Bronchial epithelial cell (primary cell): Measurements from ENCODE around the gene MAFF. TPM values are rescaled to one million over a fixed set of nuclear protein-coding genes. Genes with fewer than 3 reads are reported as not detected.

Source experiments
- DNase-seq: peaks from one replicate; pipeline ENCODE4 v3.0.0-alpha.2; 2010; ENCODE audit warnings: low read depth
- FAIRE-seq: peaks from 2 replicates; lab custom pipeline; 2011; peaks lifted over from hg19 to GRCh38; lab: Jason Lieb, UNC
- H3K27me3 ChIP-seq: 2 replicates; pipeline ENCODE4 v1.5.1; 2011; ENCODE audit warnings: low read length; ENCODE audit not compliant: control insufficient read depth, insufficient read depth
- H3K36me3 ChIP-seq: 2 replicates; pipeline ENCODE4 v1.5.1; 2011; ENCODE audit warnings: low read length; ENCODE audit not compliant: control insufficient read depth, insufficient read depth
- H3K4me3 ChIP-seq: 2 replicates; pipeline ENCODE4 v1.5.1; 2011; ENCODE audit warnings: mild to moderate bottlenecking, low read depth, low read length, control low read depth
- CTCF ChIP-seq: IDR thresholded peaks from 2 replicates; pipeline ENCODE4 v1.5.1; 2011; ENCODE audit warnings: mild to moderate bottlenecking, moderate library complexity, low read length, control low read depth, inconsistent platforms; ENCODE audit not compliant: insufficient read depth, severe bottlenecking
- total RNA-seq: library from RNA; depleted of rRNA; stranded (reverse); fragments of >200 nt; gene quantifications from 2 replicates; pipeline ENCODE4 v1.2.1, GENCODE V29; 2014

The MAFF gene
- total RNA-seq, 1 donor from 2014 or later: 25.0 TPM

GRCh38 chr22:38215156-38216038 is 13.6 kb downstream of the MAFF start:
- H3K4me3 ChIP-seq: no peak overlapping the region
- peaks cover 5% of the 10 kb centered on the region for H3K36me3 ChIP-seq
- TF ChIP-seq CTCF: no peak
- DNase-seq (no peak), FAIRE-seq (peak; percentile 32)
- H3K27me3 ChIP-seq: no peaks in the 10 kb centered on the region

DNA sequence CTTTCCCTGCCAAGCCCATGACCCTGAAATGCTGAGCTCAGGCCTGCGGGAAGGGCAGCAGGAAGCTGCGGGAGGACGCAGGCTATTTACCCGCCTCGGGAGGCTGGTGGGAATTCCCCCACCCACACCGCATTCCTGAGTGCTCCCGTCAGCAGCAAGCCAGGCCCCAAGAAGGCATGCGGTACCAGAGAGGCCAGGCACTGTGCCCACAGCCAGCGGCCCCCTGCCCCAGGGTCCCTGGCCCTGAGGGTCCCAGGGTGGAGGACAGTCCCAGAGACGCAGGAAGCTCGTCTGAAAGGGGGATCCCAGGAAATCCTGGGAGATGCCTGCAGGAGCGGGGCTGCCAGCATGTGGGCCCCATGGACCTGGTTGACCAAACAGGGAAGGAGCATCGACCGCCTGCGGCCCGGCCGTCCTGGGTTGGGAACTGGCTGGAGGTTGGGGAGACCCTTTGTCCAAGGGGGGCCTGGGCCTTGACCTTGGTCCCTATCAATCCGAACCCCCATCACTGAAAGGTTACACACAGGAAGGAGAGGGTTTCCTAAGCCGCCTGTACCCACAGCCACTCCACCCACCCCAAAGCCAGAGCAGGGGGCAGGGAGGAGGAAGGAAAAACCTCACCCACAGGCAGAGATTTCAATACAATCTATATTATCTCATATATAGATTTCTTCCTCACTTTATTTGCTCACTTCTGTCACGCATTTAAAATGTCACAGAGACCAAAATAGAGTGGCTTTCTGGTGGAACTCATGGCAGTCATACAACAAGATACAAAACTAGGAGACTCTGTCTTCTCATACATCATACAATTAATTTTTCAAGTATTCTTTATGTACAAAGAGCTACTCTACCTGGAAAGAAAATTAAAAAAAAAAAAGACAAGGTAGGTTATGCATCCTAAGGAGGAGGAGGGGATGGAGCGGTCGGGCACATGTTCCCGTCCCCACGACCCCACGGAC is 17.1 kb downstream of the MAFF start:
- H3K36me3 ChIP-seq: peaks cover 9% of the 10 kb centered on the region
- DNase-seq (peak; percentile 94), FAIRE-seq (no peak)
- no peak overlapping the region for H3K4me3 ChIP-seq
- no peaks in the 10 kb centered on the region for H3K27me3 ChIP-seq
- no peak for TF ChIP-seq CTCF

DNA sequence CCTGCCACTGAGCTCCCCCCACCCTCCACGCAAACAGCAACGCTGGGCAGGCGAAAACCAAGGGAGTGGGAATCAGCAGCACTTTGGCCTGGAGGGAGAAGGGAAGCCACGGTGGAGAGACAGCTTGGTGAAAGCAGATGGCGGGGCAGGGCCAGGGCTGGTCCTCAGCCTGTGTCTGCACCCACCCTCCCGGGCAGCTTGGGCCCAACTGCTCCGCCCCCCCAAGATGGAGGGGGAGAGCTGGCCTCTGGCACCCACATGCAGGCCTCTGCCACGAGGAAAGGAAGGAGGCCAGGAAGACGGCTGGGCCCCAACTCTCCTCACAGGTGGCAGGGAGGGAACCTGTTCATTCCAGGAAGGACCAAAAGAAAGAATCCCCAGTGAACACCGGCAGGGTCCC is 17.8 kb downstream of the MAFF start:
- no peak for FAIRE-seq

DNA sequence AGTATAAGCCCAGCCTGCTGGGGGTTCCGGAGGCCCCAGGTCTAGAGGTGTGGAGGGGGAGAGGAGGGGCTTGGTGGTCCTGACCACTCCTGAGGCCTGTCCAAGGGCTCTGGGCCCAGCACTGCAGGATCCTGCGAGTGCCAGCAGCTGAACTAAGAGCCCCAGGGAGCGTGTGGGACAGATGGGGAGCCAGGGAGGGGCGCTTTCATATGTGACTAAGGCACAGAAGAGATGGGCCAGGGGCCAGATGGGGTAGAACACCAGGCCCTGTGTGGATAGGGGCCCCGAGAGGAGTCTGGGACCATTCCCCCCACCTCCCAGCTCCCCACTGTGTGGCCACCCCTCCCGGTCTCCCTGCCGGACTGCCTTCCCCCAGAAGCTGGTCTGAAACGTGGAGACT is 18.4 kb downstream of the MAFF start:
- DNase-seq (no peak), FAIRE-seq (no peak)
- Histone ChIP-seq H3K27me3 (no peaks in the 10 kb centered on the region), H3K4me3 (no peak overlapping the region), H3K36me3 (peaks cover 14% of the 10 kb centered on the region)
- TF ChIP-seq CTCF: no peak

More for the DNA sequence above, 17.8 kb downstream of the MAFF start:
- DNase-seq: no peak
- Histone ChIP-seq H3K4me3 (no peak overlapping the region), H3K36me3 (peaks cover 13% of the 10 kb centered on the region), H3K27me3 (no peaks in the 10 kb centered on the region)
- no peak for TF ChIP-seq CTCF

DNA sequence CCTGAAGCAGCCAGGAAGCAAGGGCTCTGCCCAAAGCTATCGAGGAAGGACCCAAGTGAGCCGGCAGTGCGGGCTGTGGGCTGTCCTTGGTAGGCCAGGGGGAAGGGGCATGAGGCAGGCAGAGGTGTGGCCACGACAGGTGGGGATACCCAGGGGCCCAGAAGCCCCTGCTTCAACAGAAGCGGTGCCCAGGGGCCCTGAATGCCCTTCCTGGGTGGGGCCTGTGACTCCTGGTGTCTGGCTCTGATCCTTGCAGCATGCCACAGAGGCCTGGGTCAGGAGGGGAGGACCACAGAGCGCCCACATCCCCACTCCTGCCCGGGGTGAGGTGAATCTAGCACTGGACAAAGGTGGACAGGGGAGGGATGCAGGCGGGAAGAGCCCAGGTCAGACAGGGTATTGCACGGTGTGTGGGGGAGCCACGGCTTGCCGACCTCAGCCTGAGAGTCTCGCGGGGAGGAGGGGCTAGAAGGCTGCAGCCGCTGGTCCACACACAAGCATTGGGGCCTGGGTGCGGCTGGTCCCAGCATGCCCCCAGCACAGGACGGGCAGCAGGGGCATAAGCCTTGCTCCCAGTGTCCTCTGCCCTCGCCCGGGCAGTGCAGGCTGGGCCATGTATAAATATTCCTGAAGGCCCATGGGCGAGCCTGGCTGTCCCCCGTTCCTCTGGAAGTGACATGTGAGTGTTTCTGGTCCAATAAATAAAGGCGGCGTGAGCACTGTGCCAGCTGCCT is 19.0 kb downstream of the MAFF start:
- Histone ChIP-seq H3K27me3 (no peaks in the 10 kb centered on the region), H3K36me3 (peaks cover 19% of the 10 kb centered on the region), H3K4me3 (no peak overlapping the region)
- TF ChIP-seq CTCF: no peak
- FAIRE-seq (no peak), DNase-seq (no peak)
